NCI-H2107 (cell line): Measurements from ENCODE around the gene PAH.
"Not testable (repeated sequence)": the region's sequence is repeated elsewhere in the genome, so short reads cannot be mapped to it uniquely, and the experiment has no call there.

ENCODE experiments used
- DNase-seq: peaks from one replicate; lab custom pipeline; 2025; lab: John Stamatoyannopoulos, UW

PAH gene

GRCh38 chr12:102891756-102892155, 25.3 kb downstream of the PAH start:
- no peak for DNase-seq

- no peak for DNase-seq
Observed at GRCh38 chr12:102888511-102888910, 28.5 kb downstream of the PAH start.

DNA sequence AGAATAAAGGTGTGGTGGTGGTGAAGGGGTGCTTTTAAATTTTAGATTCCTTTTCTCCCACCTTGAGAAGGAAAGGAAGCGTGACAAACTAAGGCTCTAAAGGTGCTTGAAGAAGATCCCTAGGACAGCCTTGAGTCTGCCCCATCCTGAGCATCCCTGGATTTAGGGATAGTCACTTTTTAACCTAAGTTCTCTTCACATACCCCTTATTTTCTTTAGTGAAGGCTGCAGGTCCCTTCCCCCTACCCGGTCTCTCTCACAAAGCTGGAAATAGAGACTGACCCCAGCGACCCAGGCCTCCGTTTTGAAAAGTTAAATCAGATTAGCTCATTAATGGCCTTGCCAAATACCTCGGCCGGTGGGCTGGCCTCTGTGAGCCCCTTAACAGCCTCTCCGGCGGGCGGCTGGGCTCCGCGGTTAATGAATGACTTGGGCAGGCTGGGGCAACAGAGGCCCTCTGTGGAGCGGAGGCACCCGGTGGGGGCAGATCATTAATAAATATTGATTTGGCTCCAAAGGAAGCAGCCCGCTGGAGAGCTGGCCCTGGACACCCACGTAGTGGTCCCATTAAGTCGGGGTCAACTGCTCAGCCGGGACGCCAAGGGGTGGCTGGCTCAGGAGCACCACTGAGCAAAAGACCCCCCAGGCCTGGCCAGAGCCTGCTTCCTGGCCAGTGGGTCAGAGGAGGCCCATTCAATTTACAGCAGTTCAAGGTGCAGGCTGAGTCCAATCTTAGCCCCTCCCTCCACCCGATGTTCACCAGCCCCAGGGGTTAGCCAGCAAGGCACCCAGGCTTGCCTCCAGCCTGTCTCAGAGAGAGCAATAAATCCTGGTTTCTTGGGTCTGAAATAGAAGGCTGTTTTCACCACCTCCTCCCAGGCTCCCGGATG, 31.8 kb downstream of the PAH start:
- no peak for DNase-seq

GRCh38 chr12:102883204-102883799, 33.7 kb downstream of the PAH start:
- peak; percentile 75 for DNase-seq

DNA sequence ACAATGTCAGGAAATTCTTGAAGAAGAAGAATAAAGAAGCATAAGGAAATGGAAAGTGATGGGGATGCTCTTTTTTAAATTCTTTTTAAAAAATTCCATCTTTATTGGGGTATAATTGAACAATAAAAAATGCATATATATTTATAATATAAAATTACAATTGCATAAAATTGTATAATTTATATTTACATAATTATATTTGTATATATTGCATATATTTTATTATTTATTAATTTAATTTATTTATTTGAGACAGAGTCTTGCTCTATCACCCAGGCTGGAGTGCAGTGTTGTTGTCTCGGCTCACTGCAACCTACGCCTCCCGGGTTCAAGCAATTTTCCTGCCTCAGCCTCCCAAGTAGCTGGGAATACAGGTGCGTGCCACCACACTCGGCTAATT, 36.3 kb downstream of the PAH start:
- no peak for DNase-seq

- DNase-seq, result peak; percentile 89
Observed at GRCh38 chr12:102879144-102879763, 37.8 kb downstream of the PAH start.

GRCh38 chr12:102876883-102877282, 40.2 kb downstream of the PAH start:
- no peak for DNase-seq

- DNase-seq, result no peak
Observed at GRCh38 chr12:102874819-102875218, 42.2 kb downstream of the PAH start.

- DNase-seq, result no peak
Observed at GRCh38 chr12:102873077-102873476, 44.0 kb downstream of the PAH start.

DNA sequence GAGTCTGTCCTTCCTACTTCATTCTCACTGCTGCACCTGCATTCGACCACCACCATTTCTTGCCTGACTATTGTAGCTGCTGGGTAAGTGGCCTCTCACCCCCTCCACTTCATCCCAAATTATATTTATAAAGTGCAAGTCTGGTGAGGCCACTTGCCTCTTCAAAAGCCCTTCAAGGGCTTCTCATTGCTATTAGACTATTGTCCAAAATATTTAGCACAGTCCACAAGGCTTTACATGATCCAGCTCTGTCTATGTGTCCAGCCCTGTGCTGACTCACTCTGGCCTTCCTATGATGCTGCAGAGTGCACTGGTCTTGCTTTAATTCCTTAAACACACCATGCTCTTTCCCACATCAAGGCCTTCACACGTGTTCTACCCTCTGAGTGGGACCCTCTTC, 46.0 kb downstream of the PAH start:
- no peak for DNase-seq

DNA sequence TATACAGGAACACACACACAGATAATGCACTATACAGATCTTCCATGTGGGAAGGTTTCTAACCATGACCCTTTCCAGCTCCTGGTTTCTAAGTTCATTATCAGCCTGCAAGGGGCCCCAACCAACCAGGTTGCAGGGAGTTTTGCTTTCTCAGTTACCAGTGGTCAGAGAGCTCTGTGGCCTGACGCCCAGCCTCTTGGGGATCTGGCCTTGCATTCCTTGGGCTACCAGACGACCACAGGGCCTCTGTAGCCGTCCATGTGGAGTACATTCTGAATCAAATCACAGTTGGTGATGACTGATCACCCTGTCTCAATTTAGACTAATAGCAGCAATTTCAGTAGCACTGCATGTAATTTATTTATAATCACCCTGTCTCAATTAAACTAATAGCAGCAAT, 47.5 kb downstream of the PAH start:
- DNase-seq, result no peak

DNA sequence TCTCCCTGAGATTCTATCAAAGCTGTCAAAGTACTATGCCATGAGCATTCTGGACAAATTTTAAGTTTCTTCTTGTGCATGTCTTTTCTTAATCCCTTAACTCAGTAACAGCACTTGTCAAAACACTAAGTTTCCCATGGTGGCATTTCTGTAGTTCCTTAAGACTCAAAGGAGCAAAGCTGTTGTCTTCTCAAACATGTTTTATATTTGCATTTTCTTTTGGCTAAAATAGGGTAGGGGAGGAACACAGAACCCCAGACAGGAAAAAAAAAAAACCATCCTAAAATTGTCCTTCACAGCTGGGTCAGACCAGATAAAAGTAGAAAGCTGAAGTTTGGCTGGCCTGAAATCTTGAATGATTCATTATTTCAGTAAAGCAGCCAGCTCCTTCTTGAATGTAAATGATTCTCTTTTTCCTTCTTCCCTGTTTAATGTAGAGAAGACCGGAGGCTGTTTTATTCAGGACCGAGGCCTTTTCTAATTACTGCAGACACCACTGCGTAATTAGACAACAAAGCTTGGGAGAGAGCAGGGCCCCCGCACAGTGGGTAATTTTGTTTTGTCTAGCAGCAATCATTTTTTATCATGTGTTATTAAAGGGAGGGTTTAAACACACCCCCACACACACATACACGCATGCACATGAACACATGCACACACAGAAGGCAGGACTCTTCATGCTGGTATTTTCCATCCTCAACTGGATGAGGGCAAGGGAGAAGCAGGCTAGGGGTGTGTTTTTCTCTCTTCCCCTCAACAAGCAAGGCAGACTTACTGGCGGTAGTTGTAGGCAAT, 51.0 kb downstream of the PAH start:
- no peak for DNase-seq

DNA sequence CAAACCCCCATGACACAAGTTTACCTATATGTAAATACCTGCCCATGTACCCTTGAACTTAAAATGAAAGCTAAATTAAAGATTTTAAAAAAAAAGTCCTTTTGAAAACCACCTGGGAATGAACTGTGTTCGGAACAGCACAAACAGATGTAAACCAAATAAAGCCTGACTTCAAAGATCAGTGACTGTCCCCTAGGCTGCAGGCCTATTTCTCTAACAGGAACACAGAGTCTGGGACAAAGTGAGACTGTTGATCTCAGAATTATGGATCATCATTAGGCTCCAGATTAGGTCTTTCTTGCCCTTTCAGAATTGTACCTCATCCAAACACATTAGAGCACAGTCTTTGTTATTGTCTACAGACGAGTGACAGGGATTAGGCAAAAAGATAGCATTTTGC, 54.6 kb downstream of the PAH start:
- DNase-seq, result no peak

- no peak for DNase-seq
Observed at GRCh38 chr12:102851246-102851645, 65.8 kb downstream of the PAH start.

GRCh38 chr12:102849722-102850447, 67.2 kb downstream of the PAH start:
- no peak for DNase-seq

DNA sequence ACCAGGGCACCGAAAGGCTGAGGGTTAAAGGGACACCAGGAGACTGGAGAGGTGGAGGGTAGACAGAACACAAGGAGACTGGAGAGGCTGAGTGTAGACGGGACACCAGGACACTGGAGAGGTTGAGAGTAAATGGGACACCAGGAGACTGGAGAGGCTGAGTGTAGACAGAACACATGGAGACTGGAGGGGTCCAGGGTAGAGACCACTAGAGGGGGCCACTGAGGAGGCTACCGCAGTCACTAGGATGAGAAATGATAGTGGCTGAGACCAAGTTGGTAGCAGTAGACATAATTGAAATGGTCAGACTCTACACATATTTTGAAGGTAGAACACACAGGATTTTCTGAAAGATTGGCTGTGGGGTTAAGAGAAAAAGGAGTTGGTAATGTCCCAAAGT, 68.2 kb downstream of the PAH start:
- no peak for DNase-seq

GRCh38 chr12:102847131-102847530, 69.9 kb downstream of the PAH start:
- DNase-seq, result no peak

GRCh38 chr12:102833687-102834441, 83.2 kb downstream of the PAH start:
- no peak for DNase-seq

- DNase-seq, result not testable (repeated sequence)
Observed at GRCh38 chr12:102832826-102833225, 84.2 kb downstream of the PAH start.

- DNase-seq, result no peak
Observed at GRCh38 chr12:102824218-102824835, 92.7 kb downstream of the PAH start.
